DLD1 (cell line): ENCODE data around the gene HOXB4.
"Not testable (repeated sequence)": the region's sequence is repeated elsewhere in the genome, so short reads cannot be mapped to it uniquely, and the experiment has no call there.

Experiments used
- in situ Hi-C: cut with HindIII; loops from 2 replicates; pipeline ENCODE4 v1.10.0; 2017; ENCODE audit warnings: low sequenced_read_pairs

Gene HOXB4

DNA sequence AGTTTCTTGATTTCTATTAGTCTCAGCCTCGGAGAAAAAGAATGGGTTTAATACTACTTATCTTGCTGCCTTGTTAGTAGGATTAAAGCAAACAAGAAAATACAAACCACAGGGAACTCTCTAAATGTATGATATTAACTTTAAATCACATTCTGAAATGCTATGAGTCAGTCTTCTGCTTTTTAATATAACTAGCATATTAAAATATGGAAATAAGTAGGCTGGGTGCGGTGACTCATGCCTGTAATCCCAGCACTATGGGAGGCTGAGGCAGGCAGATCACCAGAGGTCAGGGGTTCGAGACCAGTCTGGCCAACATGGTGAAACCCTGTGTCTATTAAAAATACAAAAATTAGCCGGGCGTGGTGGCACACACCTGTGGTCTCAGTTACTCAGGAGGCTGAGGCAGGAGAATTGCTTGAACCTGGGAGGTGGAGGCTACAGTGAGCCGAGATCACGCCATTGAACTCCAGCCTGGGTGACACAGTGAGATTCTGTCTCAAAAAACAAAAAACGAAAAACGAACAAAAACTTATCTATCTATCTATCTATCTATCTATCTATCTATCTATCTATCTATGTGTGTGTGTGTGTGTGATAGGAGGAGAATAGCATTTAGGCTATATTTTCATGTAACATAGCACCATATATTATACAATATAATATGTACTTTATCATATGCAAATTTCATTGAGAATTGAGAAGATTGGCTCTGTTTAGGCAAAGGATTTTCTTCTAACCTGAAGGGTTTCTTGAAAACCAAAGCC lies 42.2 kb downstream of the HOXB4 start:
- in situ Hi-C loops: not testable (repeated sequence)

DNA sequence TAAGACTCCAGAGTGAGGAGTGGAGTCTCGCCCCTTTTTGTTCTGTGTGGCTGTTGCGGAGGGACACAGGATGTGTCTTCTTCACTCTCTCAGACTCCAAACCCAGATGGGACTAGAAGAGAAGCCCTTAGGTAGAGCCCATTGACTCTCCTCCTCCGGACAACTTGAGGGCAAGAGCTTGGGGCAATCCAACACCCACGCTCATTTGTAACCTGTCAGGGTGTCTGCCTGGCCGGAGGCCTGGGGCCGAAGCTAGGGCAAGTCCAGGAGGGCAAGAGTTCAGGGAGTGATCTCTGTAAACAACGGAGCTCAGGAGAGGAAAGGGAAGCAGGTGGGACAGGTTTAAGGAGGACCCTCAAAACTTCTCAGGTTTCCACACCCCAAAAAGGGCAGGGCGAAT lies 45.9 kb downstream of the HOXB4 start:
- in situ Hi-C loops: no loop called here

DNA sequence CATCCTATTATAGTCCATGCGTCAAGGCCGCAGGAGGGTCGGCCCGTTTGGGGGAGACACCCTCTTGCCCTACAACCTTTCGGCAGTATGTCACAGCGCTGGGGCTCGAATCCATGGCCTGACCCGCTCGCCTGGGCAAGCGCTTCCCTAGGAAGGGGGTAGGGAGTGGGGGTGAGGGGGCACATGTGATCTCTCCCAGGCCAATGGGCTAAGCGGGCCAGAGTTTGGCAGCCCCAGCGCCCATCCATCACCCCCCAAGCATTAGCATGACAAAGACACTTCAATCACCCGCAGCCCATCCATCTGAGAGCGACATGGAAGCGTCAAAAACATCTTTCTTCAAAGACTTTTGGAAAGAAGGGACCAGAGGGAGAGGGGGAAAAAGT lies 47.3 kb downstream of the HOXB4 start, which contains the start of gene HOXB1:
HOXB1 (minus strand) TSS at position 125 of the 386 bp plus-strand sequence; CDS start at position 18, 107 bp downstream.
- in situ Hi-C loops: no loop called here

DNA sequence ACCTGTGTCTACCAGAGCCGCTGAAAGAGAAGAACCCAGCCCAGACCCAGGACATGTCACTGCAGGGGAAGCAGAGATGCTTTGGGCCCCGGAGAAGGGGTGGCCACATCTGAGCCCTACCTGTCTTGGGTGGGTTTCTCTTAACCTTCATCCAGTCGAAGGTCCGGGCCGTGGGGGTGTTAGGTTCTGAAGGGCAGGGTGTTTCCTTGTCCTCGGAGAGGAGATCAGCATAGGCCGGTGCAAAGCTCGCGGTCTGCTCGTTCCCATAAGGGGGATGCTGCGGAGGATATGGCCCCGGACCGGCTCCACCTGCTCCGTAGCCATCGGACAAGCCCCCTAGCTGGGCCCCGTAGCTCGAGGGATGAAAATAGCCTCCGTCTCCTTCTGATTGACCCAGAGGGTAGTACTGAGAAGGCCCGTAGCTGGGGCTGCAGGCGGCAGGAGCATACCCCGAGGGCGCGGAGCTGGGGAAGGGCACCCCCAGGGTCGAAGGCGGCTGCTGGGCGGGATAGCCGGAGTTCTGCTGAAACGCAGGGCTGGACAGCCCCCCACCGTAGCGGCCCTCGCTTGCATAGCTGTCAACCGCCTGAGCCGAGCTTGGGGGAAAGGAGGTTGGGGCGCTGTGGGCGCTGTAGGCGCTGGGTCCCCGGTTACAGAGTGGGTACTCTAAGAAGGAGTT lies 47.8 kb downstream of the HOXB4 start:
- in situ Hi-C loops: no loop called here

DNA sequence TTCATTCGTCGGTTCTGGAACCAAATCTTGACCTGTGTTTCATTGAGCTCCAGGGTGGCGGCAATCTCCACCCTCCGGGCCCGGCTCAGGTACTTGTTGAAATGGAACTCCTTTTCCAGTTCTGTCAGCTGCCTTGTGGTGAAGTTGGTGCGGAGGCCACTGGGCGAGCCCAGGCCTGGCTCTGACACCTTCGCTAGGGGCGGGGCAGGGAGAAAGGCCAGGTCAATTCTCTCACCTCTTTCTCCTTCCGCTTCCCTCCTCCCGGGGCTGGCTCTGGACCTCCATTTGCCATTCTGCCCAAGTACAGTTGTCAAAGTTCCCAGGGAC lies 48.5 kb downstream of the HOXB4 start:
- in situ Hi-C loops: no loop called here

DNA sequence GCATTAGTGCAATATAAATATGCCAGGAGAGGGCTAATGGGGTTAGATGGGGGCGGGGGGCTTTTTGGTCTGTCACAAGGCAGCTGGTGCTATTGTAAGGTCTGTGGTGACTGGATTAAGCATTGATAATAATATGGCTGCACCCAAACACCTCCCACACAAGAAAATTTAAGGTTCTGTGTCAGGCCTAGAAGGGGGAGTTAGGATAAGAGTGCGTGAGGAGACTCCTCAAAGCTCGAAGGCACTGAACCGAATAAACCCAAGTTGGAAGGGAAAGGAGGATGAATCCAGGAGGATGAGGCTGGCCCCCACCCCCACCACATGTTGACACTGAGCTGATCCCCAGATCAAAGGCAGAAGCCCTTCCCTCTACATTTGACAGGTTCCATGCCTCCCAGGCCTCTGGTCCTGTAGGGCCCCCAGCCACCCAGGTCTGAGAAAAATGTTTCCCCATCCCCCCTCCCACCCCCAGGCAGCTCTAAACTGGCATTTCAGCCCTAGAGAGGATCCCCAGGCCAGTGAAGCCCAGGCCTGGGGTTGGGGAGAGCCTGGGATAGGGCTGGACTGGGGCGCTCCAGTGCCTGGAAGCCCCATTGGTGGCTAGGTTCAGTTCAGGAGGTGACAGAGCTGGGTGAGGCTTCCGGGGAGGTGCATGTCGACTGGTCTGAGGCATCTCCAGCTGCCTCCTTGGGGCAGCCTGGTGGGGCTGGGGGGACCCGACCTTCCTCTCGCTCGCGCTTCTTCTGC lies 49.0 kb downstream of the HOXB4 start:
- in situ Hi-C loops: no loop called here

DNA sequence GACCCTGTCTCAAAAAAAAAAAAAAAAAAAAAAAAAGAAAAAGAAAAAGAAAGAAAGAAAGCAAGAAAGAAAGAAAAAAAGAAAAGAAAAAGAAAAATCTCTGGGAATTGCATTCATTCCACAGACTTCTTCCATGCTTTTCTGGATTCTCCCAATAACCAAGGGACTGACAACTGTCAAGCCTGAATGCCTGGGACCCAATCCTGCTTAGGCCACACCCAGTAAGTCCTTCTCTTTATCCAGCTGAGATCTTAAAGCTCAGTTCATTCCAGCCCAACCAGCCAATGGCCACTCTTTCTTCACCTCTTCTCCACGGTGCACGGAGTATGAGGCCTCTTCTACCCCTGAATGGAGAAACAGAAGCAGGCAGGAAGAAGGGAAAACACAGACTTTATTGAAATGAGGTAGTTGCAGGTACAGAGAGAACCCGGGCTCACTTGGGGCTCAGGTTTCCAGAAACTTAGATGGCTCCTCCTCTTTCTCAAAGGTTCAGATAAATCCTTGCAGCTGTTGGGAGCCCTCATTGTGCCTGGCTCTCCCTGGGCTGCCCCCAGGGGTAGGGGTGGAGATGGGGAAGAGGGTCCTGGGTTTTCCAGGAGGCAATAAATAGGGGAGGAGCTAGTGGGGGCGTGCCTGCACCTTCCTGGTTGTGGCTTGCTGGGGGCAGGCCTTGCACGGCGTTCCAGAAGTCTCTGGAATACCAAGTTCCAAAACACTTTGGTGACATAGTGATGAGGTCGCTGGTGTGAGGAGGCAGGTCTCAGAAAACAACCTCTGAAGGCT lies 49.8 kb downstream of the HOXB4 start:
- in situ Hi-C loops: no loop called here

DNA sequence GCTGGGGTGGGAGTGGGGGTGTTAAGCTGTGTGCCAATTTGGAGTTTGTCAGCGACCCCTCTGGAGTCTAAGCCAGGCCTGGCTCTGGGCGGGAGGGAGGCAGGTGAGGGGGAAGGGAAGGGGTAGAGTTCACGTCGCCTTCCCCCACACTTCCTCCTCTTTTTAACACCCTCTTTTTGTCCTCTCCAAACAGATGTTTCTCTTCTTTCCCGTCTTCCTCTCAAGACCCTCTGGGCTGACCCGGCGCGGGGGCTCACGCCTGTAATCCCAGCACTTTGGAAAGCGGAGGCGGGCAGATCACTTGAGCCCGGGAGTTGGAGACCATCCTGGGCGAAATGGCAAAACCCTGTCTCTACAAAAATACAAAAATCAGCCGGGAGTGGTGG lies 50.6 kb downstream of the HOXB4 start:
- in situ Hi-C loops: no loop called here

DNA sequence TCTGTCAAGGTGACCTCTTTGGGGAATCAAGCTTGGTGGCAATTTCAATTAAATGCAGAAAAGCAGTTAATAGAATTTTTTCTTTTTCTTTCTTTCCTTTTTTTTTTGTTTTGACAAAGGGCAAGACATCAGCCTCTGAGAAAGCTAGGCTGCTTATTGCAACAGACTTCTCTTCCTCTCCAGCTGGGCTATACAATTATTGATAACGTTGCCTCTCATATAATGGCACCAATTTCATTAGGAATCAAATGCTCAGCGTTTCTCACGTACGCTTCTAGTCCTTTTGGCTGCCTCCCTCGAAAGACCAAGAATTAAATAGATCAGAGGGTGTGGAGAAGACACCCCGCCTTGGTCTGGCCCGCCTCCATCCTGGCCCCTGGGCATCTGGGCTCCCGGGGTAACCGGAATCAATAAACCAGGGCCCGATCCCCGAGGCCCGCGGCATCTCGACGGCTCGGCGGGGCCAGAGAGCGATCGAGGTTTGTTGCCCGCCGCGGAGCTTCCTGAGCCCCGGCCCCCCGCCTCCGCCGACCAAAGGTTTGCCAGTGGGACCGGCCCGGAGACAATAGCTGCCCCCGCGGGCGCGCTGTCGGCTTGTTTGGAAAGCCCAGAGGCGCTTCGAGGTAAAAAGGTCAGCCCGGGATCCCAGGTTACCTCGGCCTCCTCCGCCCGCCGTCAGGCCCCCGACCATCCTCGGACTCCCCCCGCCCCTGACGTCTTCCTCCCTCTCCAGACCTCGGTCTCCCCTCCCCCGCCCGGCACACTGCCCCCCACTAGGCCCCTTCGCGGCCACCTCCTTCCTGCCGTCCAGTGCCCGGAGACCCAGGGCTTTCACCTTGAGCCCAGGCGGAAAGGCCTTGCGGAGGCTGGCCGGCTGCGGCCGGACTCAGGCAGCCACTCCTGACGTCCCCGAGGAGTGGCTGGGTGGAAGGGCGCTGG lies 51.3 kb downstream of the HOXB4 start:
- in situ Hi-C loops: no loop called here
